MCF 10A (cell line): ENCODE data around the gene RAB40A. TPM values are rescaled to one million over a fixed set of nuclear protein-coding genes. Genes with fewer than 3 reads are reported as not detected.

Experiments used
- BruUV-seq: library from RNA; stranded (reverse); fragments of 400-500 nt; replicated peaks from 2 replicates; lab custom pipeline; 2021; lab: Mats Ljungman, UMichigan
- CTCF ChIA-PET: fragments of 300-600 bp; sonication (Branson Sonifier 250); formaldehyde crosslinking; extraction: SDS; loops from one replicate; lab custom pipeline; 2021; ENCODE audit warnings: antibody characterized with exemption, inconsistent platforms; lab: Yijun Ruan, JAX
- POLR2A ChIA-PET: fragments of 300-600, 350-650 bp; sonication (Branson Sonifier 250); formaldehyde crosslinking; extraction: SDS; loops from one replicate; lab custom pipeline; 2020; ENCODE audit warnings: antibody characterized with exemption, inconsistent platforms; lab: Yijun Ruan, JAX
- DNase-seq: peaks from one replicate; pipeline ENCODE4 v3.0.0-alpha.2; 2018; ENCODE audit not compliant: unreplicated experiment
- H3K27ac Mint-ChIP-seq: one replicate; pipeline ENCODE4 v1.8.0; 2022; ENCODE audit warnings: mild to moderate bottlenecking, low read depth, mixed read lengths; ENCODE audit not compliant: unreplicated experiment
- H3K27me3 Mint-ChIP-seq: one replicate; pipeline ENCODE4 v1.8.0; 2022; ENCODE audit warnings: mixed read lengths; ENCODE audit not compliant: insufficient read depth, unreplicated experiment
- H3K36me3 Mint-ChIP-seq: one replicate; pipeline ENCODE4 v1.8.0; 2022; ENCODE audit warnings: mild to moderate bottlenecking, moderate library complexity, mixed read lengths; ENCODE audit not compliant: insufficient read depth, unreplicated experiment
- H3K4me1 Mint-ChIP-seq: one replicate; pipeline ENCODE4 v1.8.0; 2022; ENCODE audit warnings: mixed read lengths; ENCODE audit not compliant: insufficient read depth, unreplicated experiment
- H3K4me3 Mint-ChIP-seq: one replicate; pipeline ENCODE4 v1.8.0; 2022; ENCODE audit warnings: mild to moderate bottlenecking, moderate library complexity, mixed read lengths; ENCODE audit not compliant: unreplicated experiment
- H3K9me3 Mint-ChIP-seq: one replicate; pipeline ENCODE4 v1.8.0; 2022; ENCODE audit warnings: mixed read lengths; ENCODE audit not compliant: unreplicated experiment
- intact Hi-C: fragments of 100-400 bp; cut with micrococcal nuclease; formaldehyde crosslinking; loops from 2 replicates; pipeline ENCODE4 v1.14.1; 2022
- total RNA-seq: library from RNA; stranded (reverse); gene quantifications from 2 replicates; pipeline ENCODE4 v1.2.3, GENCODE V29; 2022
- TF ChIP-seq, protein P1 (sequence below): fragments of 200-600 bp; IDR thresholded peaks from one replicate; pipeline ENCODE4 v1.8.0; 2022; ENCODE audit warnings: antibody characterized with exemption, mild to moderate bottlenecking; ENCODE audit not compliant: unreplicated experiment

RAB40A gene
- total RNA-seq, 1 experiment from 2014 or later: not detected

DNA sequence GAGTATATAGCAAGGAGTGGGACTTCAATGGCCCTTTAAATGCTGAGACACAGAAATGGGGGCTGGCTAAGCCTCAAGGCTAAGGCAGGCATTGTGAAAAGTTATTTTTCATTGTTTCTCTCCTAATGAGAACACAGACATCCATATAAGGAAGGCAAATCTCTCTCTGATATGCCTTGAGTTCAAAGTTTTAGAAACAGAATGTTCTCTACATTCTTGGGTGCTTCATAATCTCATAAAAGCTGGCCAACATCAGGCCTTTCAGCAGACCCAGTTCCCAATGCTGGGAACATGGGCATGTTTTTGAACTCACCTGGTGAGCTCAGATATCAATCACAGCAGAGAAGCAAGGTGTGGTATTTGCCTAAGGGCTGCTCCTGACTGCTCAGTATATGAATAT, 19.4 kb upstream of the RAB40A start:
- CTCF ChIA-PET: interaction anchor here (0.9 kb wide), 1 partner anchor 27 kb away, joined by 4 read pairs; no protein-coding TSS in a partner anchor
- no TSS peak for BruUV-seq
- intact Hi-C loops: no loop called here
- H3K4me3 Mint-ChIP-seq: no peak overlapping the region
- peak overlapping the region; percentile 54 for H3K27ac Mint-ChIP-seq
- H3K27me3 Mint-ChIP-seq: peaks cover 69% of the 10 kb centered on the region
- POLR2A ChIA-PET: interaction anchor here (1.4 to 2.3 kb wide), 3 partner anchors 14 to 147 kb away, joined by 4 to 15 read pairs (median 9); partner anchors contain the start of gene MORF4L2
- TF ChIP-seq, protein P1, sequence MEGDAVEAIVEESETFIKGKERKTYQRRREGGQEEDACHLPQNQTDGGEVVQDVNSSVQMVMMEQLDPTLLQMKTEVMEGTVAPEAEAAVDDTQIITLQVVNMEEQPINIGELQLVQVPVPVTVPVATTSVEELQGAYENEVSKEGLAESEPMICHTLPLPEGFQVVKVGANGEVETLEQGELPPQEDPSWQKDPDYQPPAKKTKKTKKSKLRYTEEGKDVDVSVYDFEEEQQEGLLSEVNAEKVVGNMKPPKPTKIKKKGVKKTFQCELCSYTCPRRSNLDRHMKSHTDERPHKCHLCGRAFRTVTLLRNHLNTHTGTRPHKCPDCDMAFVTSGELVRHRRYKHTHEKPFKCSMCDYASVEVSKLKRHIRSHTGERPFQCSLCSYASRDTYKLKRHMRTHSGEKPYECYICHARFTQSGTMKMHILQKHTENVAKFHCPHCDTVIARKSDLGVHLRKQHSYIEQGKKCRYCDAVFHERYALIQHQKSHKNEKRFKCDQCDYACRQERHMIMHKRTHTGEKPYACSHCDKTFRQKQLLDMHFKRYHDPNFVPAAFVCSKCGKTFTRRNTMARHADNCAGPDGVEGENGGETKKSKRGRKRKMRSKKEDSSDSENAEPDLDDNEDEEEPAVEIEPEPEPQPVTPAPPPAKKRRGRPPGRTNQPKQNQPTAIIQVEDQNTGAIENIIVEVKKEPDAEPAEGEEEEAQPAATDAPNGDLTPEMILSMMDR: no peak
- H3K4me1 Mint-ChIP-seq: peaks cover 17% of the 10 kb centered on the region
- DNase-seq: no peak
- no peaks in the 10 kb centered on the region for H3K9me3 Mint-ChIP-seq
- H3K36me3 Mint-ChIP-seq: no peaks in the 10 kb centered on the region

DNA sequence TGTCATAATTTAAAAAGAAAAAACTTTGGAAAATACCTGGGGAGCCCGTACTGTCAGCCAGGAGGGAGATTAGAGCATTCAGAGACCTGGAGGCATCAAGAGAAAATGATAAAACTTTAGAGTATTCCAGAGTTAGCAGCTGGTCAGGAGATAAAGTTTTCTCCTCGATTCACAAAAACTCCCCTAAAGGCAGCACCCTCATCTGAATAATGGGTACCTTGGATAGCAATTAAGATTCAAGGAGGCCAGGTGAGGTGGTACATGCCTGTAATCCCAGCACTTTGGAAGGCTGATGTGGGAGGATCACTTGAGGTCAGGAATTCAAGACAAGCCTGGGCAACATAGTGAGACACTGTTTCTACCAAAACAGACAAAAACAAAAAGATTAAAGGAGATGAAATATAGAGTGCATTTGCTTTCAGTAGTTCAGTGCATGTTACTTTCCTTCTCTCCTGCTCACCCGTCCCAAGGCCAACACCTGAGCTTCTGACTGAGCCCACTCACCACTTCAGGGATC, 18.6 kb upstream of the RAB40A start:
- ChIA-PET CTCF (interaction anchor here (0.9 kb wide), 1 partner anchor 28 kb away, joined by 4 read pairs; no protein-coding TSS in a partner anchor), POLR2A (interaction anchor here (1.0 to 2.2 kb wide), 2 partner anchors 14 to 77 kb away, joined by 4 to 9 read pairs; no protein-coding TSS in a partner anchor)
- peaks cover 21% of the 10 kb centered on the region for H3K4me1 Mint-ChIP-seq
- peak overlapping the region; percentile 54 for H3K27ac Mint-ChIP-seq
- H3K4me3 Mint-ChIP-seq: no peak overlapping the region
- no TSS peak for BruUV-seq
- TF ChIP-seq, protein P1: no peak
- H3K9me3 Mint-ChIP-seq: no peaks in the 10 kb centered on the region
- no peak for DNase-seq
- H3K27me3 Mint-ChIP-seq: peaks cover 67% of the 10 kb centered on the region
- H3K36me3 Mint-ChIP-seq: no peaks in the 10 kb centered on the region
- intact Hi-C loops: no loop called here

DNA sequence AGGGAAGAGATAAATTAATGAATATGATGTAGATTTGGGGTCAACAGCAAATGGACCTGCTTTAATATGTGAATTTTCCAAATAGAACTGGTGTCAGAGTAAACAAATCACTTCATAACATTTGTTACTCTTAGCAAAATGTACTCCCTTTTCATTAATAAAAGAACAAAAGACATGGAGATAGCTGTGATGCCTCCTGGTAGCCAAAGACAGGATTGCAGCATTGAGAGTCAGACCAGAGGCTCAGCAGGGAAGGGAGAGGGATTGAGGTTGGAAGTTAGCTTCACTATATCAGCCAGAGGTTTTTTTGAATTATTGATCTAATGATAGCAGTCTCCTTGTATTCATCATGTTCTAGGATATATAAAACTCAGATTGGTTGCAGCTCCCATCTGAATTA, 17.4 kb upstream of the RAB40A start:
- DNase-seq: no peak
- ChIA-PET CTCF (interaction anchor here (0.5 to 1.0 kb wide), 3 partner anchors 18 to 271 kb away, joined by 3 read pairs; no protein-coding TSS in a partner anchor), POLR2A (interaction anchor here (1.0 to 1.7 kb wide), 3 partner anchors 49 to 150 kb away, joined by 4 read pairs; partner anchors contain the start of gene TCEAL4)
- BruUV-seq: no TSS peak
- H3K27ac Mint-ChIP-seq: peak overlapping the region; percentile 8
- H3K36me3 Mint-ChIP-seq: no peaks in the 10 kb centered on the region
- intact Hi-C loops: no loop called here
- peaks cover 69% of the 10 kb centered on the region for H3K27me3 Mint-ChIP-seq
- peaks cover 21% of the 10 kb centered on the region for H3K4me1 Mint-ChIP-seq
- no peaks in the 10 kb centered on the region for H3K9me3 Mint-ChIP-seq
- H3K4me3 Mint-ChIP-seq: no peak overlapping the region
- TF ChIP-seq, protein P1: no peak

DNA sequence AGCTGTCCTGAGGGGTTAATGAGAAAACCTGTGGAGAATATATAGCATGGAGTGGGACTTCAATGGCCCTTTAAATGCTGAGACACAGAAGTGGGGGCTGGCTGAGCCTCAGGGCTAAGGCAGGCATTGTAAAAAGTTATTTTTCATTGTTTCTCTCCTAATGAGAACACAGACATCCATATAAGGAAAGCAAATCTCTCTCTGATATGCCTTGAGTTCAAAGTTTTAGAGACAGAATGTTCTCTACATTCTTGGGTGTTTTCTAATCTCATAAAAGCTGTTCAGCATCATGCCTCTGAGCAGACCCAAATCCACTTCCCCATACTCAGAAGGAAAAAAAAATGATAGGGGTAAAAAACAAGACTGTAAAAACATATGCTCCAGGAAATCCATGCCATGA, 16.8 kb upstream of the RAB40A start:
- H3K36me3 Mint-ChIP-seq: no peaks in the 10 kb centered on the region
- intact Hi-C loops: no loop called here
- peaks cover 71% of the 10 kb centered on the region for H3K27me3 Mint-ChIP-seq
- H3K4me3 Mint-ChIP-seq: no peak overlapping the region
- TF ChIP-seq, protein P1: no peak
- BruUV-seq: no TSS peak
- CTCF ChIA-PET: interaction anchor here (0.6 to 1.0 kb wide), 4 partner anchors 18 to 276 kb away, joined by 3 to 4 read pairs (median 3); partner anchors contain the start of gene BEX3
- no peak for DNase-seq
- H3K4me1 Mint-ChIP-seq: peaks cover 23% of the 10 kb centered on the region
- POLR2A ChIA-PET: interaction anchor here (1.0 to 1.7 kb wide), 3 partner anchors 49 to 151 kb away, joined by 4 read pairs; partner anchors contain the start of gene TCEAL4
- no peaks in the 10 kb centered on the region for H3K9me3 Mint-ChIP-seq
- H3K27ac Mint-ChIP-seq: peak overlapping the region; percentile 8
